ENCODE data around the gene TSPAN11. TPM values are rescaled to one million over a fixed set of nuclear protein-coding genes. Genes with fewer than 3 reads are reported as not detected.

TSPAN11 gene
- total and polyA plus RNA-seq, 2 experiments from 2014 or later, result 2.1 to 6.0 TPM

DNA sequence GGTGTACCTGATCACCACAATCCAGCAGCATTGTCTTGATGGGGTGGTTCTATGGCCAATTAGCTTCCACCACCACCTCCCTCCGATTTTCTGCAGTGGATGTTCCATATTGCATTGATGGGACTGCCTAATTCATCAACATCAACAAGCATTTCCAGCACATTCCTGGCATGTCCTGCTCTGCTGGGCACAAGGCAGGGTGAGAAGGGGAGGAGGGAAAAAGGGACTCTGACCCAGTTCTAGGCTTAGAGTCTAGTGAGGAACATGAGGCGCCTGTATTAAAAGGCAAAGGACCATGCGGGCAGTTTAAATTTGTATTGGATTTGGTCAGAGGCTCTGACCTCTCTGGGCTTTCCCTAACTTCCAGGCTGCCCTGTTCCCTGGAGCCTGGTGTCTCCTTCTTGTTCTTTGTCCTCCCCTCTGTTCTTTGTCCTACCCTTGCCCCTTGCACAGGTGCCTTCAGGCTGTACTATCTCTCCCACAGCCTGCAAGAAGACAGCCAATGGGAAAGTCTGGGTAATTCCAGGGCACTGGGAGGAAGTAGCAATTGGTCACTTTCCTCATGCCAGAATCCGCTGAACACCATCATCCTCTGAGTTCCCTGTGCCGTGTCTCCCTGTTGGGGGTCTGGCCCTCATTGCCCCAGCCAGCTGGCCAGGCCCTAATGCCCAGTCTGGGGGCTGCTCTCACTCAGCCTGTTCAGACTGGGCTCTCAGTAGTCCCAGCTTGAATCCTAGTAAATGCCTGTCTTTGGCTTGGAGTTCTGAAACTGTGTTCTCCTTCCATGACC, 43.3 kb downstream of the TSPAN11 start:
- ATAC-seq (no peak), DNase-seq (ENCODE audit: low spot score) (no peak)
- Histone ChIP-seq H3K27me3 (ENCODE audit: insufficient read depth) (no peaks in the 10 kb centered on the region), H3K79me2 (replicated peaks; ENCODE audit: insufficient read depth) (no peaks in the 10 kb centered on the region), H3K27ac (ENCODE audit: low read depth) (no peak overlapping the region), H3K4me2 (no peak overlapping the region), H3K9me2 (ENCODE audit: insufficient read depth) (no peaks in the 10 kb centered on the region), H3F3A (replicated peaks; ENCODE audit: low read depth) (no peaks in the 10 kb centered on the region), H3K4me3 (no peak overlapping the region), H3K36me3 (ENCODE audit: insufficient read depth) (no peaks in the 10 kb centered on the region), H4K20me1 (replicated peaks; ENCODE audit: insufficient read depth) (no peaks in the 10 kb centered on the region; the same call in 1 of the 2 replicates), H2AFZ (no peak overlapping the region), H3K4me1 (ENCODE audit: insufficient read depth) (no peaks in the 10 kb centered on the region)
- H3K9me3 Mint-ChIP-seq, result no peaks in the 10 kb centered on the region
- peaks cover 7% of the 10 kb centered on the region for H3K4me1 Mint-ChIP-seq
- no peaks in the 10 kb centered on the region for H3K36me3 Mint-ChIP-seq (ENCODE audit: low read depth)
- no peak overlapping the region for H3K4me3 Mint-ChIP-seq
- no peak for TF ChIP-seq ZNF331 (CRISPR knock-in tag; IDR thresholded peaks at IDR 0.05; ENCODE audit: low read depth)
- TF ChIP-seq NANOG (IDR thresholded peaks at IDR 0.05; ENCODE audit: borderline replicate concordance), result no peak
- TF ChIP-seq REST (IDR thresholded peaks at IDR 0.05; ENCODE audit: unreplicated experiment), result no peak
- TF ChIP-seq ZNF462 (CRISPR knock-in tag; IDR thresholded peaks at IDR 0.05), result no peak
- TF ChIP-seq, protein P1, sequence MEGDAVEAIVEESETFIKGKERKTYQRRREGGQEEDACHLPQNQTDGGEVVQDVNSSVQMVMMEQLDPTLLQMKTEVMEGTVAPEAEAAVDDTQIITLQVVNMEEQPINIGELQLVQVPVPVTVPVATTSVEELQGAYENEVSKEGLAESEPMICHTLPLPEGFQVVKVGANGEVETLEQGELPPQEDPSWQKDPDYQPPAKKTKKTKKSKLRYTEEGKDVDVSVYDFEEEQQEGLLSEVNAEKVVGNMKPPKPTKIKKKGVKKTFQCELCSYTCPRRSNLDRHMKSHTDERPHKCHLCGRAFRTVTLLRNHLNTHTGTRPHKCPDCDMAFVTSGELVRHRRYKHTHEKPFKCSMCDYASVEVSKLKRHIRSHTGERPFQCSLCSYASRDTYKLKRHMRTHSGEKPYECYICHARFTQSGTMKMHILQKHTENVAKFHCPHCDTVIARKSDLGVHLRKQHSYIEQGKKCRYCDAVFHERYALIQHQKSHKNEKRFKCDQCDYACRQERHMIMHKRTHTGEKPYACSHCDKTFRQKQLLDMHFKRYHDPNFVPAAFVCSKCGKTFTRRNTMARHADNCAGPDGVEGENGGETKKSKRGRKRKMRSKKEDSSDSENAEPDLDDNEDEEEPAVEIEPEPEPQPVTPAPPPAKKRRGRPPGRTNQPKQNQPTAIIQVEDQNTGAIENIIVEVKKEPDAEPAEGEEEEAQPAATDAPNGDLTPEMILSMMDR (conservative IDR thresholded peaks at IDR 0.05; ENCODE audit: low read depth in 2 of 2), result no peak
- TF ChIP-seq EZH2phosphoT487 (IDR thresholded peaks at IDR 0.05; ENCODE audit: unreplicated experiment), result no peak
- TF ChIP-seq CREB1 (CRISPR knock-in tag; IDR thresholded peaks at IDR 0.05; ENCODE audit: low read depth), result no peak
- H3K27me3 Mint-ChIP-seq (ENCODE audit: insufficient read depth, low read depth, poor library complexity), result peaks cover 20% of the 10 kb centered on the region
- no peak overlapping the region for H3K27ac Mint-ChIP-seq

Measured in GM23338 (cell line).